ENCODE measurements around the gene BRWD1. TPM values are rescaled to one million over a fixed set of nuclear protein-coding genes. Genes with fewer than 3 reads are reported as not detected.
A peak's percentile ranks its signal among the peaks of the same experiment; 100 is the strongest.

Gene BRWD1
- total RNA-seq, 2 experiments from 2014 or later: 84.7 to 92.2 TPM

- peaks cover 55% of the 10 kb centered on the region for H3K4me1 Mint-ChIP-seq (ENCODE audit: low read depth)
- Histone ChIP-seq H3K4me1 (ENCODE audit: insufficient read depth, low read length) (peaks cover 18% of the 10 kb centered on the region), H3K27me3 (ENCODE audit: control insufficient read depth in 1 of 2, insufficient read depth in 2 of 2, low read length in 2 of 2) (no peaks in the 10 kb centered on the region), H3K9me3 (ENCODE audit: control insufficient read depth in 1 of 2, insufficient read depth in 1 of 2, low read length in 2 of 2) (no peaks in the 10 kb centered on the region), H3K4me3 (ENCODE audit: low read length) (no peak overlapping the region), H3K27ac (ENCODE audit: low read depth in 1 of 2, low read length in 2 of 2) (no peak overlapping the region), H3K36me3 (ENCODE audit: insufficient read depth, low read length) (peaks cover 36% of the 10 kb centered on the region)
- H3K4me3 Mint-ChIP-seq: peak overlapping the region; percentile 91
- H3K27me3 Mint-ChIP-seq: no peaks in the 10 kb centered on the region
- DNase-seq (no peak), ATAC-seq (ENCODE audit: poor library complexity) (no peak)
- peaks cover 44% of the 10 kb centered on the region for H3K36me3 Mint-ChIP-seq (ENCODE audit: low read depth)
- no peaks in the 10 kb centered on the region for H3K9me3 Mint-ChIP-seq
- no peak for TF ChIP-seq CTCF (IDR thresholded peaks at IDR 0.05)
- ChIA-PET CTCF (interaction anchor here (1.3 kb wide), 1 partner anchor 260 kb away, joined by 3 read pairs; no protein-coding TSS in a partner anchor), POLR2A (interaction anchor here (1.5 kb wide), 1 partner anchor 415 kb away, joined by 4 read pairs; no protein-coding TSS in a partner anchor)
- intact Hi-C loops (cut with DNase I, micrococcal nuclease): loop anchor here (5.0 kb wide), 4 partner anchors 131 to 374 kb away; partner anchors contain the start of genes BRWD1 (in 1 of the 2), ETS2 (in 1 of the 2) and LCA5L (in 1 of the 2)
- peak overlapping the region; percentile 91 for H3K27ac Mint-ChIP-seq
Measured at GRCh38 chr21:39181205-39181818, 132.1 kb downstream of the BRWD1 start.

GRCh38 chr21:39180429-39181019, 132.9 kb downstream of the BRWD1 start:
- Histone ChIP-seq H3K4me3 (ENCODE audit: low read length) (no peak overlapping the region), H3K27ac (ENCODE audit: low read depth in 1 of 2, low read length in 2 of 2) (no peak overlapping the region), H3K4me1 (ENCODE audit: insufficient read depth, low read length) (peaks cover 18% of the 10 kb centered on the region), H3K9me3 (ENCODE audit: control insufficient read depth in 1 of 2, insufficient read depth in 1 of 2, low read length in 2 of 2) (no peaks in the 10 kb centered on the region), H3K27me3 (ENCODE audit: control insufficient read depth in 1 of 2, insufficient read depth in 2 of 2, low read length in 2 of 2) (no peaks in the 10 kb centered on the region), H3K36me3 (ENCODE audit: insufficient read depth, low read length) (peaks cover 44% of the 10 kb centered on the region)
- Mint-ChIP-seq H3K27me3 (no peaks in the 10 kb centered on the region), H3K9me3 (no peaks in the 10 kb centered on the region), H3K4me1 (ENCODE audit: low read depth) (peaks cover 52% of the 10 kb centered on the region), H3K36me3 (ENCODE audit: low read depth) (peaks cover 52% of the 10 kb centered on the region), H3K4me3 (peak overlapping the region; percentile 88), H3K27ac (peak overlapping the region; percentile 40)
- ChIA-PET CTCF (interaction anchor here (1.3 kb wide), 1 partner anchor 261 kb away, joined by 3 read pairs; no protein-coding TSS in a partner anchor), POLR2A (interaction anchor here (1.5 kb wide), 1 partner anchor 414 kb away, joined by 4 read pairs; no protein-coding TSS in a partner anchor)
- DNase-seq: peak in 3 of 14 experiments; percentile 22 to 35 (median 28)
- TF ChIP-seq CTCF (IDR thresholded peaks at IDR 0.05): peak; percentile 39
- intact Hi-C loops (cut with DNase I, micrococcal nuclease): loop anchor here (5.0 kb wide), 4 partner anchors 132 to 373 kb away; partner anchors contain the start of genes BRWD1 (in 1 of the 2), ETS2 (in 1 of the 2) and LCA5L (in 1 of the 2)
- no peak for ATAC-seq (ENCODE audit: poor library complexity)

DNA sequence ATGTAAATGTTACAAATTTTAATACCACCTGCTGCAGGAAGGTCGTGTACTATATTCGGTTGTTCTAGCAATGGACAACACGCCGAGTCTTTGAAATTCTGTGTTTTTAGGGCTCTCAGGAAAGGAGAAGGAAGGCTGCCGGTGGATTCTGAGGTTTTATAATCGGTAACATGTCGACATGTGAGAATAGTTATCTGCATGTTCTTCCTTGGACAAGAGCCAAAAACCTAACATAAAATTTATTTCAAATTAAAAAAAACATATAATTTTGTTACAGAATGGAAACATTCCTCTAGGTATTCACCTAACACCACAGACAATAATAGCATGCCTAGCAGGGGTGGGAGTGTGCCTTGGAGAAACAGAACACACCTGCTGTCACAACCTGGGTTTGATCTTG, 135.0 kb downstream of the BRWD1 start:
- Mint-ChIP-seq H3K36me3 (ENCODE audit: low read depth) (peaks cover 59% of the 10 kb centered on the region), H3K9me3 (no peaks in the 10 kb centered on the region), H3K4me1 (ENCODE audit: low read depth) (peaks cover 38% of the 10 kb centered on the region), H3K4me3 (no peak overlapping the region), H3K27me3 (no peaks in the 10 kb centered on the region), H3K27ac (no peak overlapping the region)
- CTCF ChIA-PET: no interaction called here
- Histone ChIP-seq H3K27me3 (ENCODE audit: control insufficient read depth in 1 of 2, insufficient read depth in 2 of 2, low read length in 2 of 2) (no peaks in the 10 kb centered on the region), H3K36me3 (ENCODE audit: insufficient read depth, low read length) (peaks cover 56% of the 10 kb centered on the region), H3K27ac (ENCODE audit: low read depth in 1 of 2, low read length in 2 of 2) (no peak overlapping the region), H3K4me3 (ENCODE audit: low read length) (no peak overlapping the region), H3K4me1 (ENCODE audit: insufficient read depth, low read length) (peaks cover 14% of the 10 kb centered on the region), H3K9me3 (ENCODE audit: control insufficient read depth in 1 of 2, insufficient read depth in 1 of 2, low read length in 2 of 2) (no peaks in the 10 kb centered on the region)
- ATAC-seq (ENCODE audit: poor library complexity) (no peak), DNase-seq (no peak)
- no peak for TF ChIP-seq CTCF (IDR thresholded peaks at IDR 0.05)
- intact Hi-C loops (cut with DNase I, micrococcal nuclease): loop anchor here in 1 of 2 experiments (10.0 kb wide), 1 partner anchor 674 kb away; no protein-coding TSS in a partner anchor
- POLR2A ChIA-PET: no interaction called here

Measured in CD4-positive, alpha-beta T cell (primary cell).